HCT116 (cell line): ENCODE data around the gene ZNFX1. TPM values are rescaled to one million over a fixed set of nuclear protein-coding genes. Genes with fewer than 3 reads are reported as not detected.

ENCODE experiments used
- ATAC-seq: fragments of 200-7000 bp; cut with Tn5 transposase; 2 replicates; pipeline ENCODE4 v1.9.1; 2020; ENCODE audit warnings: mild to moderate bottlenecking, moderate library complexity
- BruUV-seq: library from RNA; stranded (reverse); fragments of 400-500 nt; replicated peaks from 2 replicates; lab custom pipeline; 2021; lab: Mats Ljungman, UMichigan
- CTCF ChIA-PET: fragments of 300-600 bp; sonication (Branson Sonifier 250); formaldehyde crosslinking; loops from one replicate; lab custom pipeline; 2021; ENCODE audit warnings: antibody characterized with exemption; lab: Charles Lee
- POLR2A ChIA-PET: fragments of 300-600, 350-600 bp; sonication (Branson Sonifier 250); formaldehyde crosslinking; loops from one replicate; lab custom pipeline; 2021; ENCODE audit warnings: antibody characterized with exemption; lab: Charles Lee
- RAD21 ChIA-PET, 2 experiments: fragments of 300-600 bp; sonication (Branson Sonifier 250); formaldehyde crosslinking; loops; one replicate each; lab custom pipeline; 2023; ENCODE audit warnings: low total read pairs in 2 of 2; ENCODE audit not compliant: uncharacterized antibody in 2 of 2, unreplicated experiment in 2 of 2, low non-redundant PET in 1 of 2; lab: Charles Lee
- DNase-seq: peaks from one replicate; pipeline ENCODE4 v3.0.0-alpha.2; 2010; ENCODE audit warnings: low read depth, low spot score
- H2AFZ ChIP-seq: fragments of 200-600 bp; shearing (Covaris generic), sonication (generic); 2 replicates; pipeline ENCODE4 v1.6.1; 2017; ENCODE audit warnings: low read depth, mixed run types, mixed read lengths, antibody characterized with exemption, low read length; ENCODE audit not compliant: poor library complexity, severe bottlenecking
- H3K27ac ChIP-seq: 2 replicates; pipeline ENCODE4 v1.5.1; 2012; ENCODE audit warnings: low read depth, low read length
- H3K27me3 ChIP-seq: fragments of 200-600 bp; sonication (generic); 2 replicates; pipeline ENCODE4 v1.6.1; 2016; ENCODE audit warnings: mixed run types, low read length, mixed read lengths; ENCODE audit not compliant: insufficient read depth
- H3K36me3 ChIP-seq, 2 experiments: fragments of 200-500 bp in 1 of 2; fragments of 200-600 bp in 1 of 2; sonication (Bioruptor generic) in 1 of 2; sonication (generic) in 1 of 2; 2 replicates each; pipeline versions ENCODE4 v1.5.1 to v1.6.1; 2014 to 2016; ENCODE audit warnings: low read length in 2 of 2, inconsistent platforms in 1 of 2, mixed read lengths in 1 of 2, mixed run types in 1 of 2; ENCODE audit not compliant: insufficient read depth in 2 of 2, control insufficient read depth in 1 of 2
- H3K4me1 ChIP-seq, 2 experiments: fragments of 200-600 bp in 1 of 2; sonication (generic) in 1 of 2; 2 replicates each; pipeline versions ENCODE4 v1.5.1 to v1.6.1; 2012 to 2017; ENCODE audit warnings: low read length in 2 of 2, inconsistent platforms in 1 of 2, mild to moderate bottlenecking in 1 of 2, mixed read lengths in 1 of 2, mixed run types in 1 of 2, moderate library complexity in 1 of 2; ENCODE audit not compliant: insufficient read depth in 2 of 2, control insufficient read depth in 1 of 2
- H3K4me2 ChIP-seq: fragments of 200-600 bp; sonication (generic); 2 replicates; pipeline ENCODE4 v1.6.1; 2017; ENCODE audit warnings: mixed run types, low read length, mixed read lengths
- H3K4me3 ChIP-seq, 2 experiments: fragments of 200-600 bp in 1 of 2; sonication (generic) in 1 of 2; replicated peaks in 1 of 2; 2 replicates each; pipeline ENCODE4 v1.5.1; 2011 to 2016; ENCODE audit warnings: low read length in 2 of 2, control low read depth in 1 of 2, low read depth in 1 of 2, mild to moderate bottlenecking in 1 of 2, mixed read lengths in 1 of 2, mixed run types in 1 of 2
- H3K79me2 ChIP-seq: fragments of 200-600 bp; sonication (generic); 2 replicates; pipeline ENCODE4 v1.6.1; 2017; ENCODE audit warnings: mild to moderate bottlenecking, mixed run types, low read length, moderate library complexity, mixed read lengths; ENCODE audit not compliant: insufficient read depth
- H3K9ac ChIP-seq: fragments of 200-600 bp; sonication (generic); 2 replicates; pipeline ENCODE4 v1.6.1; 2016; ENCODE audit warnings: low read length, mixed read lengths
- H3K9me2 ChIP-seq: fragments of 200-600 bp; sonication (generic), shearing (Covaris generic); 2 replicates; pipeline ENCODE4 v1.6.1; 2017; ENCODE audit warnings: mixed run types, mild to moderate bottlenecking, moderate library complexity; ENCODE audit not compliant: insufficient read depth
- H3K9me3 ChIP-seq, 2 experiments: fragments of 200-500 bp in 1 of 2; fragments of 200-600 bp in 1 of 2; sonication (Bioruptor generic) in 1 of 2; sonication (generic) in 1 of 2; 2 replicates each; pipeline ENCODE4 v1.6.1; 2014 to 2017; ENCODE audit warnings: low read length in 2 of 2, mixed read lengths in 2 of 2, inconsistent platforms in 1 of 2, low read depth in 1 of 2, mild to moderate bottlenecking in 1 of 2, mixed run types in 1 of 2, moderate library complexity in 1 of 2; ENCODE audit not compliant: control insufficient read depth in 1 of 2, insufficient read depth in 1 of 2
- H4K20me1 ChIP-seq: fragments of 200-600 bp; sonication (generic), shearing (Covaris generic); 2 replicates; pipeline ENCODE4 v1.6.1; 2017; ENCODE audit warnings: mixed run types, mild to moderate bottlenecking, moderate library complexity; ENCODE audit not compliant: insufficient read depth
- ATF3 ChIP-seq: IDR thresholded peaks from 2 replicates; pipeline ENCODE4 v1.6.1; 2012
- CTCF ChIP-seq, 3 experiments: fragments of 200-600 bp in 1 of 3; sonication (generic) in 1 of 3; IDR thresholded peaks in 2 of 3; conservative IDR thresholded peaks in 1 of 3; 2 replicates each; pipeline ENCODE4 v1.5.1; 2012 to 2017; ENCODE audit warnings: low read depth in 2 of 3, low read length in 2 of 3, antibody characterized with exemption in 1 of 3, borderline replicate concordance in 1 of 3, control low read depth in 1 of 3, mild to moderate bottlenecking in 1 of 3, mixed read lengths in 1 of 3, mixed run types in 1 of 3, moderate library complexity in 1 of 3; ENCODE audit not compliant: insufficient read depth in 1 of 3
- EGR1 ChIP-seq: IDR thresholded peaks from 2 replicates; pipeline ENCODE4 v1.6.1; 2012; ENCODE audit warnings: low read depth
- ELF1 ChIP-seq: IDR thresholded peaks from 2 replicates; pipeline ENCODE4 v1.6.1; 2012; ENCODE audit warnings: low read depth, borderline replicate concordance
- FOSL1 ChIP-seq: IDR thresholded peaks from 2 replicates; pipeline ENCODE4 v1.6.1; 2012; ENCODE audit warnings: low read depth
- RAD21 ChIP-seq: IDR thresholded peaks from 2 replicates; pipeline ENCODE4 v1.6.1; 2012; ENCODE audit warnings: low read depth, mild to moderate bottlenecking
- REST ChIP-seq: IDR thresholded peaks from 2 replicates; pipeline ENCODE4 v1.6.1; 2012; ENCODE audit warnings: low read depth
- SIN3A ChIP-seq: IDR thresholded peaks from 2 replicates; pipeline ENCODE4 v1.6.1; 2012; ENCODE audit warnings: low read depth
- SP1 ChIP-seq: IDR thresholded peaks from 2 replicates; pipeline ENCODE4 v1.6.1; 2012; ENCODE audit warnings: low read depth
- SRF ChIP-seq: IDR thresholded peaks from 2 replicates; pipeline ENCODE4 v1.6.1; 2012; ENCODE audit warnings: low read depth
- ZBTB33 ChIP-seq: IDR thresholded peaks from 2 replicates; pipeline ENCODE4 v1.6.1; 2011; ENCODE audit warnings: mild to moderate bottlenecking, low read length, moderate library complexity; ENCODE audit not compliant: insufficient replicate concordance; ENCODE audit errors: extremely low read depth
- ZFX ChIP-seq: fragments of 450-650 bp; IDR thresholded peaks from 2 replicates; pipeline ENCODE4 v1.6.1; 2017
- intact Hi-C: fragments of 100-400 bp; cut with micrococcal nuclease; formaldehyde crosslinking; loops from 2 replicates; pipeline ENCODE4 v1.10.0; 2022
- total RNA-seq: library from RNA; stranded (reverse); gene quantifications from one replicate; pipeline ENCODE4 v1.2.1, GENCODE V29; 2021; ENCODE audit not compliant: unreplicated experiment

The ZNFX1 gene
- total RNA-seq, 1 experiment from 2014 or later, result 24.1 TPM

- Histone ChIP-seq H3K36me3 (peaks cover 42 to 65% of the 10 kb centered on the region in 2 experiments; a peak in 3 of 4 replicates), H3K9me2 (no peaks in the 10 kb centered on the region), H3K27me3 (no peaks in the 10 kb centered on the region), H4K20me1 (no peaks in the 10 kb centered on the region), H3K4me1 (no peaks in the 10 kb centered on the region), H3K9ac (no peak overlapping the region), H3K4me3 (no peak overlapping the region), H3K9me3 (no peaks in the 10 kb centered on the region), H2AFZ (no peak overlapping the region), H3K79me2 (no peaks in the 10 kb centered on the region), H3K4me2 (no peak overlapping the region), H3K27ac (no peak overlapping the region)
- peak; percentile 88 for ATAC-seq
- peak; percentile 23 for DNase-seq
- RAD21 ChIA-PET, result interaction anchor here in 1 of 2 experiments (0.8 kb wide), 1 partner anchor 75 kb away, joined by 3 read pairs; no protein-coding TSS in a partner anchor
- CTCF ChIA-PET, result interaction anchor here (0.5 to 3.0 kb wide), 9 partner anchors 8 to 263 kb away, joined by 3 to 26 read pairs (median 4); partner anchors contain the start of gene KCNB1
- POLR2A ChIA-PET, result interaction anchor here (0.6 to 1.2 kb wide), 3 partner anchors 8 to 78 kb away, joined by 3 read pairs; no protein-coding TSS in a partner anchor
- intact Hi-C loops, result loop anchor here (2.0 to 5.0 kb wide), 2 partner anchors 75 to 286 kb away; no protein-coding TSS in a partner anchor
- TF ChIP-seq FOSL1, result no peak
- TF ChIP-seq SP1, result no peak
- TF ChIP-seq ZFX, result no peak
- peak; percentile 65 for TF ChIP-seq RAD21
- no peak for TF ChIP-seq SRF
- no peak for TF ChIP-seq ZBTB33
- TF ChIP-seq REST, result no peak
- no peak for TF ChIP-seq SIN3A
- TF ChIP-seq ELF1, result no peak
- TF ChIP-seq ATF3, result no peak
- no peak for TF ChIP-seq EGR1
- peak; percentile 53 to 77 (median 77); a peak in 5 of 6 replicates for TF ChIP-seq CTCF (IDR thresholded peaks at IDR 0.05 in 2 of 3, conservative IDR thresholded peaks at IDR 0.05 in 1 of 3; ENCODE audit: borderline replicate concordance in 1 of 3, insufficient read depth in 1 of 3, low read depth in 2 of 3, low read length in 2 of 3)
- BruUV-seq, result no TSS peak
Measured at GRCh38 chr20:49245921-49246740, 31.7 kb downstream of the ZNFX1 start.
